SK-N-SH (cell line): ENCODE data around the gene MARVELD2. TPM values are rescaled to one million over a fixed set of nuclear protein-coding genes. Genes with fewer than 3 reads are reported as not detected.

Source experiments
- CTCF ChIA-PET: fragments of 300-600, 350-600 bp; formaldehyde crosslinking; extraction: SDS; loops from one replicate; lab custom pipeline; 2021; lab: Yijun Ruan, JAX
- POLR2A ChIA-PET: fragments of 350-600 bp; sonication (Branson Sonifier 250); formaldehyde crosslinking; extraction: SDS; loops from one replicate; lab custom pipeline; 2020; ENCODE audit warnings: antibody characterized with exemption, inconsistent platforms; lab: Yijun Ruan, JAX
- DNase-seq: peaks from one replicate; pipeline ENCODE4 v3.0.0; 2012
- H2AFZ ChIP-seq: fragments of 200-600 bp; sonication (generic); 2 replicates; pipeline ENCODE4 v1.8.1; 2016; ENCODE audit warnings: antibody characterized with exemption, mild to moderate bottlenecking, low read depth
- H3F3A ChIP-seq: fragments of 200-600 bp; sonication (generic); replicated peaks from 2 replicates; pipeline ENCODE3; 2016; ENCODE audit warnings: antibody characterized with exemption, mild to moderate bottlenecking; ENCODE audit not compliant: insufficient read depth
- H3K27ac ChIP-seq, 2 experiments: fragments of 200-500 bp in 1 of 2; fragments of 200-600 bp in 1 of 2; sonication (Bioruptor generic) in 1 of 2; sonication (generic), shearing (Covaris generic) in 1 of 2; 2 replicates each; pipeline versions ENCODE4 v1.5.1 to v1.6.1; 2014 to 2016; ENCODE audit warnings: low read depth in 2 of 2, inconsistent platforms in 1 of 2, low read length in 1 of 2, mild to moderate bottlenecking in 1 of 2, mixed read lengths in 1 of 2
- H3K27me3 ChIP-seq: fragments of 200-600 bp; sonication (generic), shearing (Covaris generic); 2 replicates; pipeline ENCODE4 v1.6.1; 2016; ENCODE audit warnings: mixed run types; ENCODE audit not compliant: insufficient read depth
- H3K36me3 ChIP-seq, 2 experiments: fragments of 200-500 bp in 1 of 2; fragments of 200-600 bp in 1 of 2; sonication (Bioruptor generic) in 1 of 2; sonication (generic) in 1 of 2; replicated peaks in 1 of 2; 2 replicates each; pipeline versions ENCODE3 to v1.5.1; 2014 to 2016; ENCODE audit warnings: low read length in 1 of 2, mild to moderate bottlenecking in 1 of 2; ENCODE audit not compliant: insufficient read depth in 2 of 2, control insufficient read depth in 1 of 2
- H3K4me1 ChIP-seq, 2 experiments: fragments of 200-500 bp in 1 of 2; fragments of 200-600 bp in 1 of 2; sonication (Bioruptor generic) in 1 of 2; sonication (generic), shearing (Covaris generic) in 1 of 2; 2 replicates each; pipeline versions ENCODE4 v1.5.1 to v1.6.1; 2014 to 2016; ENCODE audit warnings: low read depth in 1 of 2, low read length in 1 of 2, mixed run types in 1 of 2; ENCODE audit not compliant: insufficient read depth in 2 of 2, control insufficient read depth in 1 of 2
- H3K4me2 ChIP-seq: fragments of 200-600 bp; sonication (generic), shearing (Covaris generic); 2 replicates; pipeline ENCODE4 v1.6.1; 2017; ENCODE audit warnings: mixed run types
- H3K4me3 ChIP-seq, 2 experiments: fragments of 200-500 bp in 1 of 2; fragments of 200-600 bp in 1 of 2; sonication (Bioruptor generic) in 1 of 2; sonication (generic), shearing (Covaris generic) in 1 of 2; 2 replicates each; pipeline versions ENCODE4 v1.5.1 to v1.8.1; 2014 to 2016; ENCODE audit warnings: low read depth in 2 of 2, inconsistent platforms in 1 of 2, low read length in 1 of 2, mild to moderate bottlenecking in 1 of 2, mixed read lengths in 1 of 2, moderate library complexity in 1 of 2
- H3K79me2 ChIP-seq: fragments of 200-600 bp; sonication (generic); 2 replicates; pipeline ENCODE4 v1.8.1; 2017; ENCODE audit warnings: mild to moderate bottlenecking; ENCODE audit not compliant: insufficient read depth
- H3K9ac ChIP-seq: fragments of 200-600 bp; sonication (generic); 2 replicates; pipeline ENCODE4 v1.6.1; 2017; ENCODE audit warnings: mixed run types
- H3K9me2 ChIP-seq: fragments of 200-600 bp; sonication (generic); 2 replicates; pipeline ENCODE4 v1.6.1; 2017; ENCODE audit warnings: mixed run types
- H3K9me3 ChIP-seq: fragments of 200-600 bp; sonication (generic); 2 replicates; pipeline ENCODE4 v1.6.1; 2017; ENCODE audit warnings: mixed run types, mild to moderate bottlenecking, moderate library complexity
- H4K20me1 ChIP-seq: fragments of 200-600 bp; sonication (generic); 2 replicates; pipeline ENCODE4 v1.6.1; 2017; ENCODE audit warnings: mild to moderate bottlenecking, mixed run types; ENCODE audit not compliant: insufficient read depth
- CHD2 ChIP-seq: fragments of 150-350 bp; IDR thresholded peaks from 2 replicates; pipeline ENCODE4 v1.6.1; 2018; ENCODE audit warnings: low read length; ENCODE audit not compliant: partially characterized antibody
- ELF1 ChIP-seq: IDR thresholded peaks from 2 replicates; pipeline ENCODE4 v1.4.0; 2012
- EP300 ChIP-seq, 2 experiments: IDR thresholded peaks; 2 replicates each; pipeline versions ENCODE4 v1.4.0 to v1.6.1; 2012; ENCODE audit warnings: borderline replicate concordance in 1 of 2, low read depth in 1 of 2, low read length in 1 of 2
- EZH2phosphoT487 ChIP-seq: fragments of 200-600 bp; sonication (generic); IDR thresholded peaks from 2 replicates; pipeline ENCODE4 v1.6.1; 2017; ENCODE audit warnings: low read depth, mixed run types, mild to moderate bottlenecking, antibody characterized with exemption, moderate library complexity, borderline replicate concordance
- FOSL2 ChIP-seq: IDR thresholded peaks from 2 replicates; pipeline ENCODE4 v1.4.0; 2012; ENCODE audit warnings: low read depth, mild to moderate bottlenecking, moderate library complexity, borderline replicate concordance
- FOXJ3 ChIP-seq: sonication (generic); formaldehyde crosslinking; IDR thresholded peaks from 2 replicates; pipeline ENCODE4 v1.5.1; 2020; ENCODE audit warnings: mild to moderate bottlenecking, missing genetic modification reagents
- GABPA ChIP-seq: IDR thresholded peaks from 2 replicates; pipeline ENCODE4 v1.4.0; 2012; ENCODE audit warnings: low read depth, mild to moderate bottlenecking
- GATA2 ChIP-seq: sonication (generic); formaldehyde crosslinking; IDR thresholded peaks from 2 replicates; pipeline ENCODE4 v1.5.0; 2020; ENCODE audit warnings: mild to moderate bottlenecking, missing genetic modification reagents
- IRF3 ChIP-seq: fragments of 150-350 bp; IDR thresholded peaks from 2 replicates; pipeline ENCODE4 v1.6.1; 2016; ENCODE audit warnings: mild to moderate bottlenecking, low read depth, low read length
- MEF2A ChIP-seq: IDR thresholded peaks from 2 replicates; pipeline ENCODE4 v1.4.0; 2012; ENCODE audit warnings: low read depth, borderline replicate concordance
- MXI1 ChIP-seq: IDR thresholded peaks from 2 replicates; pipeline ENCODE4 v1.6.1; 2012; ENCODE audit warnings: mild to moderate bottlenecking, low read depth, low read length, improper control_type of control experiment
- NRF1 ChIP-seq: IDR thresholded peaks from 2 replicates; pipeline ENCODE4 v1.6.1; 2012; ENCODE audit warnings: low read depth, mild to moderate bottlenecking, low read length
- RAD21 ChIP-seq: IDR thresholded peaks from 2 replicates; pipeline ENCODE4 v1.6.1; 2012; ENCODE audit warnings: mild to moderate bottlenecking, low read length
- REST ChIP-seq: IDR thresholded peaks from 2 replicates; pipeline ENCODE4 v1.6.1; 2012; ENCODE audit warnings: mild to moderate bottlenecking, low read depth, low read length, moderate library complexity
- RXRA ChIP-seq: IDR thresholded peaks from 2 replicates; pipeline ENCODE4 v1.4.0; 2012; ENCODE audit warnings: low read depth, mild to moderate bottlenecking, borderline replicate concordance
- SIN3A ChIP-seq: IDR thresholded peaks from 2 replicates; pipeline ENCODE4 v1.6.1; 2012; ENCODE audit warnings: low read depth, mild to moderate bottlenecking, low read length, moderate library complexity, borderline replicate concordance
- SMC3 ChIP-seq: IDR thresholded peaks from 2 replicates; pipeline ENCODE4 v1.6.1; 2012; ENCODE audit warnings: low read depth, low read length, improper control_type of control experiment
- TCF12 ChIP-seq: IDR thresholded peaks from 2 replicates; pipeline ENCODE4 v1.4.0; 2012
- TEAD4 ChIP-seq: IDR thresholded peaks from 2 replicates; pipeline ENCODE4 v1.4.0; 2012; ENCODE audit warnings: mild to moderate bottlenecking, borderline replicate concordance; ENCODE audit not compliant: insufficient read depth
- USF1 ChIP-seq: IDR thresholded peaks from 2 replicates; pipeline ENCODE4 v1.4.0; 2012; ENCODE audit warnings: low read depth, borderline replicate concordance
- USF2 ChIP-seq: fragments of 150-350 bp; IDR thresholded peaks from 2 replicates; pipeline ENCODE4 v1.6.1; 2017; ENCODE audit warnings: antibody characterized with exemption, low read length, low read depth, borderline replicate concordance
- ZBTB33 ChIP-seq: IDR thresholded peaks from 2 replicates; pipeline ENCODE4 v1.4.0; 2012; ENCODE audit warnings: low read depth, borderline replicate concordance
- WGBS: methylation state at CpG from one replicate; pipeline ENCODE4 v1.1.6; 2017; ENCODE audit warnings: low lambda C conversion rate; 5-methylcytosine and 5-hydroxymethylcytosine counted together
- polyA plus RNA-seq, 3 experiments: library from polyadenylated mRNA; depleted of rRNA; stranded (reverse); fragments of >200 nt; gene quantifications; 2 replicates each; pipeline ENCODE4 v1.2.3, GENCODE V29; 2012

Gene MARVELD2
- polyA plus RNA-seq, 1 of the 3 experiments (the other 2 are of a cell fraction), result 0.07 TPM

GRCh38 chr5:69449511-69449910 is 34.6 kb downstream of the MARVELD2 start (continued):
- TF ChIP-seq USF1 (no peak), TEAD4 (no peak)

- Histone ChIP-seq H3K9ac (no peak overlapping the region), H3K9me2 (no peaks in the 10 kb centered on the region), H3K4me2 (no peak overlapping the region), H3F3A (peaks cover 7% of the 10 kb centered on the region), H3K79me2 (no peaks in the 10 kb centered on the region), H3K4me1 (no peaks in the 10 kb centered on the region), H3K27ac (peak overlapping the region in 1 of 2 experiments; percentile 66; a peak in 2 of 4 replicates), H3K36me3 (no peaks in the 10 kb centered on the region), H3K4me3 (no peak overlapping the region), H3K9me3 (no peaks in the 10 kb centered on the region), H2AFZ (no peak overlapping the region; the same call in 1 of the 2 replicates), H4K20me1 (no peaks in the 10 kb centered on the region), H3K27me3 (no peaks in the 10 kb centered on the region)
- no peak for DNase-seq
- ChIA-PET POLR2A (no interaction called here), CTCF (no interaction called here)
- WGBS, result 9% methylated on average over 1 of the region's 1 CpG
- TF ChIP-seq EP300 (IDR thresholded peaks at IDR 0.05; ENCODE audit: borderline replicate concordance in 1 of 2, low read depth in 1 of 2, low read length in 1 of 2), result no peak
- TF ChIP-seq IRF3, result no peak
- no peak for TF ChIP-seq SMC3
- no peak for TF ChIP-seq RXRA
- no peak for TF ChIP-seq MXI1
- TF ChIP-seq FOSL2, result peak; percentile 79
- no peak for TF ChIP-seq RAD21
- TF ChIP-seq MEF2A, result no peak
- TF ChIP-seq CHD2, result no peak
- no peak for TF ChIP-seq ELF1
- peak; percentile 57; the same call in 1 of the 2 replicates for TF ChIP-seq TCF12
- no peak for TF ChIP-seq USF2
- no peak for TF ChIP-seq FOXJ3 (CRISPR knock-in tag)
- TF ChIP-seq EZH2phosphoT487, result no peak
- TF ChIP-seq GABPA, result no peak
- TF ChIP-seq REST, result no peak
- TF ChIP-seq GATA2 (CRISPR knock-in tag), result no peak
- TF ChIP-seq SIN3A, result no peak
- TF ChIP-seq ZBTB33, result no peak
- no peak for TF ChIP-seq NRF1
These were observed 35.2 kb downstream of the MARVELD2 start for GRCh38 chr5:69450116-69450515.
